OCI-LY7 (cell line): Measurements from ENCODE around the gene ABR. TPM values are rescaled to one million over a fixed set of nuclear protein-coding genes. Genes with fewer than 3 reads are reported as not detected.

ENCODE experiments used
- BruUV-seq: library from RNA; stranded (reverse); fragments of 400-500 nt; replicated peaks from 2 replicates; lab custom pipeline; 2021; lab: Mats Ljungman, UMichigan
- CTCF ChIA-PET: fragments of 300-600 bp; sonication (Branson Sonifier 250); formaldehyde crosslinking; loops from one replicate; lab custom pipeline; 2022; ENCODE audit warnings: antibody characterized with exemption; ENCODE audit not compliant: unreplicated experiment; lab: Charles Lee
- POLR2A ChIA-PET: fragments of 300-600 bp; sonication (Branson Sonifier 250); formaldehyde crosslinking; loops from one replicate; lab custom pipeline; 2022; ENCODE audit warnings: antibody characterized with exemption; lab: Charles Lee
- DNase-seq: peaks from one replicate; pipeline ENCODE4 v3.0.0-alpha.2; 2015; ENCODE audit warnings: low spot score
- H2AFZ ChIP-seq: fragments of 200-600 bp; sonication (generic), shearing (Covaris generic); 2 replicates; pipeline ENCODE4 v1.6.1; 2014; ENCODE audit warnings: mild to moderate bottlenecking, antibody characterized with exemption, low read length, moderate library complexity
- H3K27ac ChIP-seq: fragments of 200-600 bp; sonication (generic); 2 replicates; pipeline ENCODE4 v1.5.1; 2014; ENCODE audit warnings: mixed run types, low read depth, mild to moderate bottlenecking, moderate library complexity, low read length, inconsistent platforms; ENCODE audit not compliant: poor library complexity, severe bottlenecking
- H3K36me3 ChIP-seq: fragments of 200-600 bp; sonication (generic); 2 replicates; pipeline ENCODE4 v1.6.1; 2014; ENCODE audit warnings: mild to moderate bottlenecking, antibody characterized with exemption, low read length, moderate library complexity, mixed read lengths; ENCODE audit not compliant: insufficient read depth
- H3K4me1 ChIP-seq: fragments of 200-600 bp; sonication (generic); 2 replicates; pipeline ENCODE4 v1.5.1; 2014; ENCODE audit warnings: mild to moderate bottlenecking, low read length; ENCODE audit not compliant: insufficient read depth, poor library complexity, severe bottlenecking
- H3K4me2 ChIP-seq: fragments of 200-600 bp; sonication (generic); 2 replicates; pipeline ENCODE4 v1.6.1; 2014; ENCODE audit warnings: mild to moderate bottlenecking, low read length
- H3K4me3 ChIP-seq: fragments of 200-600 bp; sonication (generic); 2 replicates; pipeline ENCODE4 v1.5.1; 2014; ENCODE audit warnings: mild to moderate bottlenecking, low read depth, low read length; ENCODE audit not compliant: poor library complexity, severe bottlenecking
- H3K79me2 ChIP-seq: fragments of 200-600 bp; sonication (generic); 2 replicates; pipeline ENCODE4 v1.6.1; 2016; ENCODE audit warnings: low read depth, mild to moderate bottlenecking, low read length, moderate library complexity, mixed read lengths; ENCODE audit not compliant: insufficient read depth
- H3K9me2 ChIP-seq: fragments of 200-600 bp; sonication (generic); 2 replicates; pipeline ENCODE4 v1.6.1; 2016; ENCODE audit warnings: mild to moderate bottlenecking, low read length, mixed read lengths; ENCODE audit not compliant: insufficient read depth
- H3K9me3 ChIP-seq: fragments of 200-600 bp; sonication (generic); 2 replicates; pipeline ENCODE4 v1.6.1; 2014; ENCODE audit warnings: mild to moderate bottlenecking, mixed run types, low read length, mixed read lengths
- H4K20me1 ChIP-seq: fragments of 200-600 bp; sonication (generic); 2 replicates; pipeline ENCODE4 v1.6.1; 2014; ENCODE audit warnings: mild to moderate bottlenecking, antibody characterized with exemption, low read length, moderate library complexity, mixed read lengths; ENCODE audit not compliant: insufficient read depth
- EZH2phosphoT487 ChIP-seq: fragments of 200-600 bp; sonication (generic); IDR thresholded peaks from 2 replicates; pipeline ENCODE4 v1.6.1; 2018; ENCODE audit warnings: low read depth, borderline replicate concordance, mild to moderate bottlenecking, mixed run types, antibody characterized with exemption, low read length, moderate library complexity, mixed read lengths
- intact Hi-C: fragments of 100-400 bp; cut with micrococcal nuclease; formaldehyde crosslinking; loops from one replicate; pipeline ENCODE4 v1.10.0; 2022; ENCODE audit not compliant: unreplicated experiment
- total RNA-seq, 2 experiments: library from RNA; depleted of rRNA in 1 of 2; stranded (reverse); fragments of >200 nt in 1 of 2; shearing (Covaris generic) in 1 of 2; gene quantifications; 2 replicates each; pipeline ENCODE4 v1.2.3, GENCODE V29; 2014 to 2022
- TF ChIP-seq, protein P1 (sequence below): fragments of 200-600 bp; sonication (generic); conservative IDR thresholded peaks from 2 replicates; pipeline ENCODE4 v1.5.1; 2014; ENCODE audit warnings: mild to moderate bottlenecking, antibody characterized with exemption, low read length, moderate library complexity, mixed read lengths

The ABR gene
- total RNA-seq, 2 experiments from 2014 or later: 164 to 181 TPM

DNA sequence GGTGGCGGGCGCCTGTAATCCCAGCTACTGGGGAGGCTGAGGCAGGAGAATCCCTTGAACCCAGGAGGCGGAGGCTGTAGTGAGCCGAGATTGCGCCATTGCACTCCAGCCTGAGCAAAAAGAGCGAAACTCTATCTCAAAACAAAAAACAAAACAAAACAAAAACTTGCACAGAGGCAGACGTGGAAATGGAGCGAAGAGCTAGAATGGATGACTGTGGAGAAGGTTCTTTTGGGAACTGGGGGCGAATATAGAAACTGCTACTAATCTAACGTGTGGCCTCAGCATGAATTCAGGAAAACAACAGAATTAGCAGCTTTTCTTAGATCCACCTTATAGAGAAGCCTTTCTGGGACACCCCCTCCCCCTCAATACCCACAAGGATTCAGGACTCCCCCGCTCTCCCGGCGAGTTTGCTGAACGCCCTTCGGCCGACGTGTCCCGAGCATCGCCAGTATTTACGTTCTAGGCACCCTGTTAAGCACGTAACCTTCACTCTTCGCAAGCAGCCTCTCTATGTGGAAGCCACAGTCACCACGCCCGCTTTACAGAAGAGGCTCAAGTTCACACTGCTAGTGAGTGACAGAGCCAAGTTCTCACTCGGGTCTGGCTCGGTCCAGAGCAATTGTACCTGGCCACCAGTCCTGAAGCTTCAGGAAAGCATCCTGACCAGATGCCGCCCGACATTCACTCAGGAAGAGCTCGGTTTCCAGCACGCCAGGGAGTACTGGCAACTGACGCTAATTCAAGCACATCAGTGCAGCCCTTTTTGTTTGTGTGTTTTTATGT, 13.3 kb upstream of the ABR start:
- Histone ChIP-seq H3K9me2 (no peaks in the 10 kb centered on the region), H3K27ac (no peak overlapping the region), H3K36me3 (peaks cover 6% of the 10 kb centered on the region; the same call in 1 of the 2 replicates), H3K4me2 (no peak overlapping the region), H3K4me3 (no peak overlapping the region), H3K4me1 (peaks cover 56% of the 10 kb centered on the region), H4K20me1 (no peaks in the 10 kb centered on the region), H2AFZ (no peak overlapping the region), H3K79me2 (peaks cover 60% of the 10 kb centered on the region), H3K9me3 (no peaks in the 10 kb centered on the region)
- ChIA-PET CTCF (interaction anchor here (1.1 to 1.7 kb wide), 2 partner anchors 10 to 34 kb away, joined by 3 read pairs; no protein-coding TSS in a partner anchor), POLR2A (interaction anchor here (0.6 to 1.3 kb wide), 4 partner anchors 11 to 35 kb away, joined by 3 to 6 read pairs (median 4); no protein-coding TSS in a partner anchor)
- BruUV-seq: no TSS peak
- no peak for DNase-seq
- intact Hi-C loops: no loop called here
- TF ChIP-seq EZH2phosphoT487: no peak
- TF ChIP-seq, protein P1, sequence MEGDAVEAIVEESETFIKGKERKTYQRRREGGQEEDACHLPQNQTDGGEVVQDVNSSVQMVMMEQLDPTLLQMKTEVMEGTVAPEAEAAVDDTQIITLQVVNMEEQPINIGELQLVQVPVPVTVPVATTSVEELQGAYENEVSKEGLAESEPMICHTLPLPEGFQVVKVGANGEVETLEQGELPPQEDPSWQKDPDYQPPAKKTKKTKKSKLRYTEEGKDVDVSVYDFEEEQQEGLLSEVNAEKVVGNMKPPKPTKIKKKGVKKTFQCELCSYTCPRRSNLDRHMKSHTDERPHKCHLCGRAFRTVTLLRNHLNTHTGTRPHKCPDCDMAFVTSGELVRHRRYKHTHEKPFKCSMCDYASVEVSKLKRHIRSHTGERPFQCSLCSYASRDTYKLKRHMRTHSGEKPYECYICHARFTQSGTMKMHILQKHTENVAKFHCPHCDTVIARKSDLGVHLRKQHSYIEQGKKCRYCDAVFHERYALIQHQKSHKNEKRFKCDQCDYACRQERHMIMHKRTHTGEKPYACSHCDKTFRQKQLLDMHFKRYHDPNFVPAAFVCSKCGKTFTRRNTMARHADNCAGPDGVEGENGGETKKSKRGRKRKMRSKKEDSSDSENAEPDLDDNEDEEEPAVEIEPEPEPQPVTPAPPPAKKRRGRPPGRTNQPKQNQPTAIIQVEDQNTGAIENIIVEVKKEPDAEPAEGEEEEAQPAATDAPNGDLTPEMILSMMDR: no peak

DNA sequence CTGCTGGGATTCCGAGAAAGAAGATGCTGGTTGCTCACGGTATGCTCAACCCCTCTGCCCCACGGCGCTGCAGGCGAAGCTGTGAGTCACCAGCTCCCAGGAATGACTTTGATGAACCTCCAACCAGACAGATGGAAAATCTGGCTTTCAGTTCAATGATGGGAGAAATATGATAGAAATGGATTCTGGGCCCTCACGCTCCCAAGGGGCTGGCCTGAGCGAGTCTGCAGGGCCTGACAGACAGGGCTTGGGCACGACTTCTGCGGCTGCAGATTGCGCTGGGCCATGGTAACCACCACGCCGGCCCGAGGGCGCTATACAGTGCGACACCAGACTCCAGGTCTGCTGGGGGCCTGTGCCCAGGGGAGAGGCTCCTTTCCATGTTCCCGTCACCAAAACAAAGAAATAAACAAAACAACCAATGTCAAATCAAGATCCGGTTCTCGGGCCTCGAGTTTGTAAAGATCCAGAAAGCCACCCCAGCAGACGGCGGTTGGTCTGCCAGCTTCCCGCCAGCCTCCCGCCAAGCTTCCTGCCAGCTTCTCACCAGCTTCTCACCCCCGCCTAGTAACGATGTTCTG, 11.1 kb upstream of the ABR start:
- intact Hi-C loops: no loop called here
- Histone ChIP-seq H3K4me3 (no peak overlapping the region), H3K4me2 (no peak overlapping the region), H3K9me3 (no peaks in the 10 kb centered on the region), H3K27ac (no peak overlapping the region), H3K9me2 (no peaks in the 10 kb centered on the region), H3K36me3 (peaks cover 14% of the 10 kb centered on the region; the same call in 1 of the 2 replicates), H2AFZ (no peak overlapping the region), H3K4me1 (peaks cover 57% of the 10 kb centered on the region), H3K79me2 (peaks cover 57% of the 10 kb centered on the region), H4K20me1 (no peaks in the 10 kb centered on the region; the same call in 1 of the 2 replicates)
- ChIA-PET POLR2A (no interaction called here), CTCF (no interaction called here)
- TF ChIP-seq, protein P1: no peak
- no peak for TF ChIP-seq EZH2phosphoT487
- no peak for DNase-seq
- no TSS peak for BruUV-seq
